SK-N-SH (cell line): ENCODE measurements around the gene TACR2. TPM values are rescaled to one million over a fixed set of nuclear protein-coding genes. Genes with fewer than 3 reads are reported as not detected.

ENCODE experiments used
- ELF1 ChIP-seq: IDR thresholded peaks from 2 replicates; pipeline ENCODE4 v1.4.0; 2012
- EP300 ChIP-seq, 2 experiments: IDR thresholded peaks; 2 replicates each; pipeline versions ENCODE4 v1.4.0 to v1.6.1; 2012; ENCODE audit warnings: borderline replicate concordance in 1 of 2, low read depth in 1 of 2, low read length in 1 of 2
- FOSL2 ChIP-seq: IDR thresholded peaks from 2 replicates; pipeline ENCODE4 v1.4.0; 2012; ENCODE audit warnings: low read depth, mild to moderate bottlenecking, moderate library complexity, borderline replicate concordance
- FOXJ3 ChIP-seq: sonication (generic); formaldehyde crosslinking; IDR thresholded peaks from 2 replicates; pipeline ENCODE4 v1.5.1; 2020; ENCODE audit warnings: mild to moderate bottlenecking, missing genetic modification reagents
- GABPA ChIP-seq: IDR thresholded peaks from 2 replicates; pipeline ENCODE4 v1.4.0; 2012; ENCODE audit warnings: low read depth, mild to moderate bottlenecking
- MXI1 ChIP-seq: IDR thresholded peaks from 2 replicates; pipeline ENCODE4 v1.6.1; 2012; ENCODE audit warnings: mild to moderate bottlenecking, low read depth, low read length, improper control_type of control experiment
- NFIC ChIP-seq: IDR thresholded peaks from 2 replicates; pipeline ENCODE4 v1.4.0; 2012; ENCODE audit warnings: borderline replicate concordance
- NRF1 ChIP-seq: IDR thresholded peaks from 2 replicates; pipeline ENCODE4 v1.6.1; 2012; ENCODE audit warnings: low read depth, mild to moderate bottlenecking, low read length
- POLR2AphosphoS5 ChIP-seq: IDR thresholded peaks from 2 replicates; pipeline ENCODE4 v1.6.1; 2012; ENCODE audit warnings: low read depth, low read length
- RAD21 ChIP-seq: IDR thresholded peaks from 2 replicates; pipeline ENCODE4 v1.6.1; 2012; ENCODE audit warnings: mild to moderate bottlenecking, low read length
- RCOR1 ChIP-seq: fragments of 150-350 bp; IDR thresholded peaks from 2 replicates; pipeline ENCODE4 v1.6.1; 2017; ENCODE audit warnings: antibody characterized with exemption, low read length
- SMC3 ChIP-seq: IDR thresholded peaks from 2 replicates; pipeline ENCODE4 v1.6.1; 2012; ENCODE audit warnings: low read depth, low read length, improper control_type of control experiment
- TCF12 ChIP-seq: IDR thresholded peaks from 2 replicates; pipeline ENCODE4 v1.4.0; 2012
- TEAD4 ChIP-seq: IDR thresholded peaks from 2 replicates; pipeline ENCODE4 v1.4.0; 2012; ENCODE audit warnings: mild to moderate bottlenecking, borderline replicate concordance; ENCODE audit not compliant: insufficient read depth
- USF2 ChIP-seq: fragments of 150-350 bp; IDR thresholded peaks from 2 replicates; pipeline ENCODE4 v1.6.1; 2017; ENCODE audit warnings: antibody characterized with exemption, low read length, low read depth, borderline replicate concordance
- YY1 ChIP-seq: IDR thresholded peaks from 2 replicates; pipeline ENCODE4 v1.4.0; 2012; ENCODE audit warnings: low read depth, mild to moderate bottlenecking
- polyA plus RNA-seq, 3 experiments: library from polyadenylated mRNA; depleted of rRNA; stranded (reverse); fragments of >200 nt; gene quantifications; 2 replicates each; pipeline ENCODE4 v1.2.3, GENCODE V29; 2012
- TF ChIP-seq, protein P1 (sequence below): IDR thresholded peaks from 2 replicates; pipeline ENCODE4 v1.4.0; 2012; ENCODE audit warnings: low read depth, borderline replicate concordance
- TF ChIP-seq, protein P2 (sequence below): IDR thresholded peaks from 2 replicates; pipeline ENCODE4 v1.4.0; 2012; ENCODE audit warnings: low read depth
- TF ChIP-seq, protein P3 (sequence below): fragments of 200-600 bp; sonication (generic); IDR thresholded peaks from 2 replicates; pipeline ENCODE4 v1.6.1; 2017; ENCODE audit warnings: antibody characterized with exemption, mild to moderate bottlenecking, moderate library complexity

The TACR2 gene
- polyA plus RNA-seq, 1 of the 3 experiments (the other 2 are of a cell fraction): 0.02 TPM

DNA sequence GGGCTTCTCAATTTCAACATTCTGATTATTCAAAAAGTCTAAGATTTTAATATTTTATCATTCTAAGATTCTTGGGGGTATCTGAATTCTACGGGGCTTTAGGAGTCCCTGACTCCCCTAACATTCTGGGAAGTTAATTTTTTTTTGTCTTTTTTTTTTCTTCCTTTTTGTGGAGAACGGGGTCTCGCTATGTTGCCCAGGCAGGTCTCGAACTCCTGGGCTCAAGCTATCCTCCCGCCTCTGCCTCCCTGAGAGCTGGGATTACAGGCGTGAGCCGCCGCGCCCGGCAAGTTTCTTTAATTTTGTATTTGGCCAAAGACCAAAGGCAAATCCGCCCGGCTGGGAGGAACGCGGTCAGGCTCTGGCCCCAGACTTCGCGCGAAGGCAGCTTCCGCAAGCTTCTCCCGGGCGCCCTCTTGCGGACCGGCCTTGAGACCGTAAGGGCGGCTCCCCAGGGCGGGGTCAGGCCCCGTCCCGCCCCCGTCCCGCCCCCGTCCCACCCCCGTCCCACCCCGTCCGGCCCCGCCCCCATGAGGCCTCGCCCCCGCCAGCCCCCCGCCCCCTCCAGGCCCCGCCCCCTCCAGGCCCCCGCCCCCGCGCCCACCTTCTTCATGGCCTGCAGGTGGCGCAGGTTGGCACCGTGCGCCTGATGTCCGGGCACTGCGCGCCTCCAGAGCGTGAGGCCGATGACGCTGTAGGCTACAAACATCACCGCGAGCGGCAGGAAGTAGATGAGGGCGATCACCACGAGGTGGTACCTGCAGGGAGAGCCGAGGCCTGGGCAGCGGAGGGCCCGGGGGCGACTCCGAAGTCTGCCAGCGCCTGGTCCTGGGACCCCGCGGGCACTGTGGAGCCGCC is 8.2 kb downstream of the TACR2 start (continued):
- no peak for TF ChIP-seq YY1
- no peak; the same call in 1 of the 2 replicates for TF ChIP-seq ELF1
- peak; percentile 42 for TF ChIP-seq SMC3
- TF ChIP-seq, protein P1, sequence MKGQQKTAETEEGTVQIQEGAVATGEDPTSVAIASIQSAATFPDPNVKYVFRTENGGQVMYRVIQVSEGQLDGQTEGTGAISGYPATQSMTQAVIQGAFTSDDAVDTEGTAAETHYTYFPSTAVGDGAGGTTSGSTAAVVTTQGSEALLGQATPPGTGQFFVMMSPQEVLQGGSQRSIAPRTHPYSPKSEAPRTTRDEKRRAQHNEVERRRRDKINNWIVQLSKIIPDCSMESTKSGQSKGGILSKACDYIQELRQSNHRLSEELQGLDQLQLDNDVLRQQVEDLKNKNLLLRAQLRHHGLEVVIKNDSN: no peak
- TF ChIP-seq TEAD4: no peak
- no peak for TF ChIP-seq MXI1
- TF ChIP-seq RCOR1: 0 out of 2 replicates have a peak, but pooled peaks have one; percentile 6
- no peak for TF ChIP-seq USF2
- TF ChIP-seq, protein P2, sequence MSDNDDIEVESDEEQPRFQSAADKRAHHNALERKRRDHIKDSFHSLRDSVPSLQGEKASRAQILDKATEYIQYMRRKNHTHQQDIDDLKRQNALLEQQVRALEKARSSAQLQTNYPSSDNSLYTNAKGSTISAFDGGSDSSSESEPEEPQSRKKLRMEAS: peak; percentile 96
- TF ChIP-seq, protein P3, sequence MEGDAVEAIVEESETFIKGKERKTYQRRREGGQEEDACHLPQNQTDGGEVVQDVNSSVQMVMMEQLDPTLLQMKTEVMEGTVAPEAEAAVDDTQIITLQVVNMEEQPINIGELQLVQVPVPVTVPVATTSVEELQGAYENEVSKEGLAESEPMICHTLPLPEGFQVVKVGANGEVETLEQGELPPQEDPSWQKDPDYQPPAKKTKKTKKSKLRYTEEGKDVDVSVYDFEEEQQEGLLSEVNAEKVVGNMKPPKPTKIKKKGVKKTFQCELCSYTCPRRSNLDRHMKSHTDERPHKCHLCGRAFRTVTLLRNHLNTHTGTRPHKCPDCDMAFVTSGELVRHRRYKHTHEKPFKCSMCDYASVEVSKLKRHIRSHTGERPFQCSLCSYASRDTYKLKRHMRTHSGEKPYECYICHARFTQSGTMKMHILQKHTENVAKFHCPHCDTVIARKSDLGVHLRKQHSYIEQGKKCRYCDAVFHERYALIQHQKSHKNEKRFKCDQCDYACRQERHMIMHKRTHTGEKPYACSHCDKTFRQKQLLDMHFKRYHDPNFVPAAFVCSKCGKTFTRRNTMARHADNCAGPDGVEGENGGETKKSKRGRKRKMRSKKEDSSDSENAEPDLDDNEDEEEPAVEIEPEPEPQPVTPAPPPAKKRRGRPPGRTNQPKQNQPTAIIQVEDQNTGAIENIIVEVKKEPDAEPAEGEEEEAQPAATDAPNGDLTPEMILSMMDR: peak; percentile 51
- TF ChIP-seq FOSL2: no peak
- TF ChIP-seq EP300 (IDR thresholded peaks at IDR 0.05; ENCODE audit: borderline replicate concordance in 1 of 2, low read depth in 1 of 2, low read length in 1 of 2): no peak
- 0 out of 2 replicates have a peak, but pooled peaks have one; percentile 8 for TF ChIP-seq NRF1
- peak; percentile 41; the same call in 1 of the 2 replicates for TF ChIP-seq RAD21
- TF ChIP-seq FOXJ3 (CRISPR knock-in tag): no peak
- no peak; the same call in 1 of the 2 replicates for TF ChIP-seq TCF12
- TF ChIP-seq NFIC: peak; percentile 59
- TF ChIP-seq POLR2AphosphoS5: peak; percentile 33; the same call in 1 of the 2 replicates
- no peak for TF ChIP-seq GABPA
